GM18511 (cell line): ENCODE data around the gene LYPD6.
"Not testable (repeated sequence)": the region's sequence is repeated elsewhere in the genome, so short reads cannot be mapped to it uniquely, and the experiment has no call there.

Source experiments
- ATAC-seq: cut with Tn5 transposase; IDR thresholded peaks from one replicate; pipeline ENCODE4 v1.9.1; 2021; ENCODE audit warnings: mild to moderate bottlenecking, moderate library complexity; ENCODE audit not compliant: unreplicated experiment

The LYPD6 gene

GRCh38 chr2:149330127-149331022, at the start of gene LYPD6:
Gene LYPD6 (plus strand): TSS chr2:149330587. CDS start chr2:149437709, 107,122 bp downstream.
- ATAC-seq, result peak; percentile 72

GRCh38 chr2:149281441-149281840, 48.9 kb upstream of the LYPD6 start:
- no peak for ATAC-seq

GRCh38 chr2:149290662-149291061, 39.7 kb upstream of the LYPD6 start:
- no peak for ATAC-seq

GRCh38 chr2:149291881-149292280, 38.5 kb upstream of the LYPD6 start:
- ATAC-seq, result no peak

- ATAC-seq, result peak; percentile 57
Observed at GRCh38 chr2:149296031-149296430, 34.4 kb upstream of the LYPD6 start.

GRCh38 chr2:149307014-149307413, 23.4 kb upstream of the LYPD6 start:
- ATAC-seq, result no peak

DNA sequence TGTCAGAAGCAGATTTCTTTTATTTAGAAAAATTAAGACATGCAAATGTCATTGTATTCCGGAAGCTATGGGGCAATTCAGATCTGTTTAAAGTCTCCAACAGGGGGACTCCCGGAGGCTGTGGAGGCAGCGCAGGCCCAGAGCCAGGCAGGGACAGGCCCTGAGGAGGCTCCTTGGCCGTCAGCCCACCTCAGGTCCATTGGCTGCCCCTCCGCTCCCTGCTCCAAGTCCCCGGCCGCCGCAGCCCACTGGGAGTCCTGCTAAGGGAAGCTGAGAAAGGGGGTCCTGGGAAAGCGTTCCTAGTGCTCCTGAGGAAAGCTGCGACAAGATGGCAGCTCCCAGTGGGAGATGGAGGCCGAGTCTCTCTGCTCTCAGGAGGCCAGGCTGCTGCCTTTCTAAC, 20.0 kb upstream of the LYPD6 start:
- ATAC-seq, result no peak

DNA sequence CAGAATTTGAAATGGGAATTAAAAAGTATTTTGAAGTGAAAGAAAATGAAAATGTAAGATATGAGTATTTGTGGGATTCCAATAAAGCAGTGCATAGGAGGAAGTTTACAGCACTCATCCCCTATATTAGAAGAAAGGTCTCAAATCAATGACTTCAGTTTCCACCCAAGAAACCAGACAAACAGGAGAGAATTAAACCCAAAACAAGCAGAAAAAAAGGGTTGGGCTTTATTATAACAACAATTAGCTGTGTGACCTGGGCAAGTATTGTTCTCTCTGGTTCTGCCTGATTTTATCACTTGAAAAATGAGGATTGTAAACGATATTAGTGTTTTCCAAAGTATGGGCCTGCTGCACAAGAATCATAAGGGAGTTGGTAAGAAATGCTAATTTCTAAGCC, 18.3 kb upstream of the LYPD6 start:
- no peak for ATAC-seq

DNA sequence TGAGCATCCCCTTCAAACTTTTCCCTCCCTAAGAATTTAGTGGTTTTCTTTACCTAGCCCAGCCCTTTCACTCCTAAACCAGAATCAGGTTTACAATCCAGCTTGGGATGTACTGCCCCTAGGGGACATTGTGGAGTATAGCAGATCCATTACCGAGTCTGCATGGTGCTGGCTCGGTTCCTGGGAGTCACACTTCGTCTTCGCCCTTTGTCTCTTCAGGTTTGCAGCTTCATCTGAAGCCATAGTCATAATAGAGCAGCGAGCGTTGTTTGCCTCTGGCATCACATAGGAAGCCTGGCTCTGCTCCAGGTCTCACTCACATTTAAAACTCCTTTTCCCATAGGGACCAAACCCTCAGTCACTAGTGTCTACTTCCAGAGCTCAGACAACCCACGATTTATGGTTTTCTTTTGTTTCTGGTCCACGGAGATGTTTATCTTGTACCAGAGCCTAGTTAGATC, 16.8 kb upstream of the LYPD6 start:
- ATAC-seq, result peak; percentile 96

- ATAC-seq, result no peak
Observed at GRCh38 chr2:149314687-149315086, 15.7 kb upstream of the LYPD6 start.

GRCh38 chr2:149315461-149315860, 14.9 kb upstream of the LYPD6 start:
- no peak for ATAC-seq

DNA sequence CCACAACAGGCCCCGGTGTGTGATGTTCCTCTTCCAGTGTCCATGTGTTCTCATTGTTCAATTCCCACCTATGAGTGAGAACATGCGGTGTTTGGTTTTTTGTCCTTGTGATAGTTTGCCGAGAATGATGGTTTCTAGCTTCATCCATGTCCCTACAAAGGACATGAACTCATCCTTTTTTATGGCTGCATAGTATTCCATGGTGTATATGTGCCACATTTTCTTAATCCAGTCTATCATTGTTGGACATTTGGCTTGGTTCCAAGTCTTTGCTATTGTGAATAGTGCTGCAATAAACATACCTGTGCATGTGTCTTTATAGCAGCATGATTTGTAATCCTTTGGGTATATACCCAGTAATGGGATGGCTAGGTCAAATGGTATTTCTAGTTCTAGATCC, 11.8 kb upstream of the LYPD6 start:
- ATAC-seq, result not testable (repeated sequence)

- ATAC-seq, result no peak
Observed at GRCh38 chr2:149320362-149320761, 10.0 kb upstream of the LYPD6 start.

DNA sequence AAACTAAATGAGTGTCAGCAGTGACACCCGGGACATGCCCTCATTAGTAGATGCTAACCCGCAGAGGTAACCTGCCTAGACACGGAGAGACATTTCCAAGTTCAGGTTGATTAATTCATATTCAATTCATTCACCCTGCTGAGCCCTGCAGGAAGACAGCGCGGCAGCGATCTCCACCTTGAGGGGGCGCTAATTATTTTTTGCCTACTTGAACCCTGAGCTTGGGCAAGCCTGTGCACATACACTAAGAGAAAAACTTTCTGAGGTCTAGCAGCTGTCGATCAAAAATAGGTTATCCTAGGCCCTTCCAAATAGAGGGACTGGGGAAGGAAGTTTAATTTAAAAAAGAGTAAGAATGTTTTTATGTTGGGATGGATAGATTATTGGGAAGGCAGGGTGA, 1.3 kb upstream of the LYPD6 start:
- ATAC-seq, result no peak

- ATAC-seq, result peak; percentile 9
Observed at GRCh38 chr2:149329489-149330126, 779 bp upstream of the LYPD6 start.

DNA sequence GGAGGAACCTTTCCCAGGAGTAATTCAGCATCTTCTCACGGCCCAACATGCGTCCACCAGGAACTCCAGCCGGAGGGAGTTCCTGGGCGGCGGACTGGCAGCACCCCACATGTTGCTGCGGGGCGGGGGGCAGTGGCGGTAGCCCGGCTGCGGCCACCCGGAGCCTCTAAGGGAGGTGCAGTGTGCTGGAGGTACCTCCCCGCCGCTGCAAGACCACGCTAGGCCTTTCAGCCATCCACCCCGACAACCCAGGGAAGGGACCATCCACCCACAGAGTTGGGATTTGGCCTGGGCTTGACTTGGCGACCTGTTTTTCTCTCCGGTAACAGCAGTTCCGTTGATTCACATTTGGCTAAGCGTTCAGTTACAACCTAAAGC, 625 bp downstream of the LYPD6 start:
- ATAC-seq, result no peak

- no peak for ATAC-seq
Observed at GRCh38 chr2:149332364-149332763, 2.0 kb downstream of the LYPD6 start.

- ATAC-seq, result no peak
Observed at GRCh38 chr2:149333636-149334035, 3.2 kb downstream of the LYPD6 start.

- no peak for ATAC-seq
Observed at GRCh38 chr2:149334156-149334555, 3.8 kb downstream of the LYPD6 start.

GRCh38 chr2:149339324-149339723, 8.9 kb downstream of the LYPD6 start:
- ATAC-seq, result no peak

DNA sequence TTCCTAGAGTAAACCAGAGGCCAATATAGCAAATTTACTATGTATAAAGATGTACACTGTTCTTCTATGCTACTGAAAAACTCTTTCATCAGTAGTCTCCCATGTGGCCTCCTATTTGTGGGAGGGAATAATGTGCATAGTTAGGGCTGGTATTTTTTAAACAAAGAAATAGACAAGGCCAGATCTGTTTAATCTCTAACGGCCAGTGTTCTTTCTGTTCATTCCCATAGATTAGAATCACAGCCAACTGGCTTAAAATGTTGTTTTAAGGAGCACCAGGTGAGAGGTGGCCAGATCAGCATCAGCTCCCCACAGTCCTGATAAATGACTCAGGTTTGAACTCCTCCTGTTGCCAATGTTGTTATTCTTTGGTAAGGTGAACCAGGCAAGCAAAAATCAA, 12.1 kb downstream of the LYPD6 start:
- ATAC-seq, result no peak

GRCh38 chr2:149344105-149344504, 13.7 kb downstream of the LYPD6 start:
- ATAC-seq, result no peak
